Osteocyte (in vitro differentiated cells): ENCODE results near the gene POLRMT. TPM values are rescaled to one million over a fixed set of nuclear protein-coding genes. Genes with fewer than 3 reads are reported as not detected.
"Not testable (repeated sequence)": the region's sequence is repeated elsewhere in the genome, so short reads cannot be mapped to it uniquely, and the experiment has no call there.

Source experiments
- DNase-seq: peaks from one replicate; pipeline ENCODE4 v3.0.0; 2021; ENCODE audit warnings: mixed read lengths; ENCODE audit not compliant: unreplicated experiment; ENCODE audit errors: extremely low spot score
- H3K27ac Mint-ChIP-seq: one replicate; pipeline ENCODE4 v1.8.0; 2021; ENCODE audit warnings: mild to moderate bottlenecking, mixed read lengths; ENCODE audit not compliant: unreplicated experiment
- H3K27me3 Mint-ChIP-seq: one replicate; pipeline ENCODE4 v1.8.0; 2021; ENCODE audit warnings: mixed read lengths; ENCODE audit not compliant: unreplicated experiment
- H3K36me3 Mint-ChIP-seq: one replicate; pipeline ENCODE4 v1.8.0; 2021; ENCODE audit warnings: mixed read lengths; ENCODE audit not compliant: unreplicated experiment
- H3K4me1 Mint-ChIP-seq: one replicate; pipeline ENCODE4 v1.8.0; 2021; ENCODE audit warnings: mixed read lengths; ENCODE audit not compliant: unreplicated experiment
- H3K4me3 Mint-ChIP-seq: one replicate; pipeline ENCODE4 v1.8.0; 2021; ENCODE audit warnings: mild to moderate bottlenecking, moderate library complexity, mixed read lengths; ENCODE audit not compliant: unreplicated experiment
- H3K9me3 Mint-ChIP-seq: one replicate; pipeline ENCODE4 v1.8.0; 2021; ENCODE audit warnings: mixed read lengths; ENCODE audit not compliant: unreplicated experiment
- CTCF ChIP-seq: fragments of 200-600 bp; sonication (generic); IDR thresholded peaks from 2 replicates; pipeline ENCODE4 v1.5.0; 2021; ENCODE audit warnings: antibody characterized with exemption, mild to moderate bottlenecking, moderate library complexity
- total RNA-seq: library from RNA; stranded (reverse); gene quantifications from 2 replicates; pipeline ENCODE4 v1.2.1, GENCODE V29; 2021

POLRMT gene
- total RNA-seq, 1 donor from 2014 or later: 44.6 TPM

DNA sequence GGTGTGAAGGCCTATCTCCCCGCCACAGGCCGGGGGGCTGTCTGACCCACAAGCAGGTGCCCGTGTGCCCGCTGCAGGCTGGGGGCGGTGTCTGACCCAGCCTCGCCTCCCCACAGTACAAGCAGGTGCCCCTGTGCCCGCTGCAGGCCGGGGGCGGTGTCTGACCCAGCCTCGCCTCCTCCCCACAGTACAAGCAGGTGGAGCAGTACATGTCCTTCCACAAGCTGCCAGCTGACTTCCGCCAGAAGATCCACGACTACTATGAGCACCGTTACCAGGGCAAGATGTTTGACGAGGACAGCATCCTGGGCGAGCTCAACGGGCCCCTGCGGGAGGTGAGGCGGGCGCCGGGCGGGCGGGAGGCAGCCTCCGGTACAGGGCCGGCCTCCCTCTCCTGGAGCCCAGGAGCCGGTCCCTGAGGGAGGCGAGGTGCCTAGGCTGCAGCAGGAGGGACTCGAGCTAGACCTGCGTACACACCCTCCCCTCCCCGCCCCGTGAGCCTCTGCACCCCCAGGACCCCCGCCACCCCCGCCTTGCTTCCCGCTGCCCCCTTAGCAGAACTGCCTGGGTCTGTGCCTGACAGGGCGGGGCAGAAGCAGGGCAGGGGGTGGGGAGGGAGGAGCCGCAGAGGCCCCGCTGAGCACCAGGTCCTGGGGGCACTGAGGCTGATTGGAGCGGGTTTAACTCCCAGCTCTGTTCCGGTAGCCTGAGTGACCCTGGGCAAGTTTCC lies 23.1 kb downstream of the POLRMT start:
- TF ChIP-seq CTCF: no peak
- no peak overlapping the region for H3K4me3 Mint-ChIP-seq
- H3K36me3 Mint-ChIP-seq: peaks cover 12% of the 10 kb centered on the region
- H3K4me1 Mint-ChIP-seq: peaks cover 31% of the 10 kb centered on the region
- H3K9me3 Mint-ChIP-seq: no peaks in the 10 kb centered on the region
- H3K27me3 Mint-ChIP-seq: no peaks in the 10 kb centered on the region
- H3K27ac Mint-ChIP-seq: peak overlapping the region; percentile 88
- DNase-seq: no peak

DNA sequence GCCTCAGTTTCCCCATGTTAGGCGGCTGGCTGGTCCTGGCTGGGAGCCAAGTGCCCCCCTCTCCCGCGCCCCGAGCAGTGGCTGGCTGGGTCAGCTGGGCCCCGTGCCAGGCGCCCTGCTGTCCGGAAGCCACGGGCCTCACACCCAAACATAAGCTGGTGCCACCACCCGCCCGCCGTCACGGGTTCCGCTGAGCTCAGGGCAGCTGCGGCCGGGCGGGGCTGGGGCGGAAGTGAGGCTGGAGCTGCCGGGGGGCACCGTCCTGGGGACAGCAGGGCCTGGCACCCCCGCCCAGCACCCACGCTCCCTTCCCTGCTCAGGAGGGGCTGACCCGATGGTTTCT lies 24.4 kb downstream of the POLRMT start:
- TF ChIP-seq CTCF: no peak
- no peak overlapping the region for H3K4me3 Mint-ChIP-seq
- H3K27ac Mint-ChIP-seq: no peak overlapping the region
- peaks cover 4% of the 10 kb centered on the region for H3K36me3 Mint-ChIP-seq
- no peaks in the 10 kb centered on the region for H3K27me3 Mint-ChIP-seq
- DNase-seq: peak; percentile 92
- H3K4me1 Mint-ChIP-seq: peaks cover 31% of the 10 kb centered on the region
- H3K9me3 Mint-ChIP-seq: no peaks in the 10 kb centered on the region

- H3K36me3 Mint-ChIP-seq: peaks cover 4% of the 10 kb centered on the region
- no peak overlapping the region for H3K27ac Mint-ChIP-seq
- peaks cover 31% of the 10 kb centered on the region for H3K4me1 Mint-ChIP-seq
- H3K27me3 Mint-ChIP-seq: no peaks in the 10 kb centered on the region
- DNase-seq: no peak
- no peaks in the 10 kb centered on the region for H3K9me3 Mint-ChIP-seq
- no peak for TF ChIP-seq CTCF
- no peak overlapping the region for H3K4me3 Mint-ChIP-seq
These were observed 25.0 kb downstream of the POLRMT start for GRCh38 chr19:608155-609003.

GRCh38 chr19:607301-608154 lies 25.8 kb downstream of the POLRMT start:
- no peaks in the 10 kb centered on the region for H3K9me3 Mint-ChIP-seq

DNA sequence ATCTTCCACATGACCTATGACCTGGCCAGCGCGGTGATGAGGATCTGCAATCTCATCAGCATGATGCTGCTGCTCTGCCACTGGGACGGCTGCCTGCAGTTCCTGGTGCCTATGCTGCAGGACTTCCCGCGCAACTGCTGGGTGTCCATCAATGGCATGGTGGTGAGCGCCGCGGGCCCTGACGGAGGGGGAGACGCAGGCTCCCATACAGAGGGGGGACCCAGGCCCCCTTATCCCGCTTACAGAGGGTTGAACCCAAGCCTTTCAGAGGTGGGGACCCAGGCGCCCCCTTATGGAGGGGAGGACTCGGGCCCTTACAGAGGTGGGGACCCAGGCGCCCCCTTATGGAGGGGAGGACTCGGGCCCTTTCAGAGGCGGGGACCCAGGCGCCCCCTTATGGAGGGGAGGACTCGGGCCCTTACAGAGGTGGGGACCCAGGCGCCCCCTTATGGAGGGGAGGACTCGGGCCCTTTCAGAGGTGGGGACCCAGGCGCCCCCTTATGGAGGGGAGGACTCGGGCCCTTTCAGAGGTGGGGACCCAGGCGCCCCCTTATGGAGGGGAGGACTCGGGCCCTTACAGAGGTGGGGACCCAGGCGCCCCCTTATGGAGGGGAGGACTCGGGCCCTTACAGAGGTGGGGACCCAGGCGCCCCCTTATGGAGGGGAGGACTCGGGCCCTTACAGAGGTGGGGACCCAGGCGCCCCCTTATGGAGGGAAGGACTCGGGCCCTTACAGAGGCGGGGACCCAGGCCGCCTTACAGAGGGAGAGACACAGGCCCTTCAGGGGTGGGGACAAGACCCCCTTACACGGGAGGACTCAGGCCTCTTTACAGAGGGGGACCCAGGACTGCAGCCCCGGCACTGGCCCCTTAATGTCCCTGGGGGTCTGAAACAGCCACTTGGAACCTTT lies 28.0 kb downstream of the POLRMT start:
- DNase-seq, H3K27me3 Mint-ChIP-seq, H3K4me3 Mint-ChIP-seq, H3K36me3 Mint-ChIP-seq, H3K9me3 Mint-ChIP-seq, H3K27ac Mint-ChIP-seq: not testable (repeated sequence)
- peaks cover 15% of the 10 kb centered on the region for H3K4me1 Mint-ChIP-seq

More at GRCh38 chr19:607301-608154, 25.8 kb downstream of the POLRMT start:
- Mint-ChIP-seq H3K27me3 (no peaks in the 10 kb centered on the region), H3K4me3 (no peak overlapping the region), H3K36me3 (peaks cover under 1% of the 10 kb centered on the region), H3K4me1 (peaks cover 31% of the 10 kb centered on the region), H3K27ac (no peak overlapping the region)
- DNase-seq: no peak
- TF ChIP-seq CTCF: no peak
